GM21529 (cell line): ENCODE data around the gene CST1.

Source experiments
- ATAC-seq: cut with Tn5 transposase; IDR thresholded peaks from one replicate; pipeline ENCODE4 v1.9.1; 2021; ENCODE audit not compliant: unreplicated experiment

CST1 gene

DNA sequence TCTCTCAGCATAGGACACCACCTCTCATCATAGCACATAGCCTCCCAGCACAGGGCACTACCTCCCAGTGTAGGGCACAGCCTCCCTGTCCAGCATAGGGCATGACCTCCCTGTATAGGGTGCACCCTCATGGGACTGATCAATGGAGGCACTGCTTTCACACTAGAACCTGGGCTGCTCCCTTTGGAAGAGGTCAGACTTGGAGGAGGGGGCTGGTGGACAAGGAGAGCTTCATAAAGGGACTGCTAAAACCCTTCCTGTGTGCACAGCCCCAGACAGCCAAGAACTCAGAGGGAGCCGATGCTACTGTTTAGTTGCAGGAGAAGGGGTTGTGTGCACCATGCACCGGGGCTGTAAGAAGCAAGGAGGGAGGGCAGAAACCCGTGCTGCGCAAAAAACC, 40.0 kb downstream of the CST1 start:
- ATAC-seq, result no peak

DNA sequence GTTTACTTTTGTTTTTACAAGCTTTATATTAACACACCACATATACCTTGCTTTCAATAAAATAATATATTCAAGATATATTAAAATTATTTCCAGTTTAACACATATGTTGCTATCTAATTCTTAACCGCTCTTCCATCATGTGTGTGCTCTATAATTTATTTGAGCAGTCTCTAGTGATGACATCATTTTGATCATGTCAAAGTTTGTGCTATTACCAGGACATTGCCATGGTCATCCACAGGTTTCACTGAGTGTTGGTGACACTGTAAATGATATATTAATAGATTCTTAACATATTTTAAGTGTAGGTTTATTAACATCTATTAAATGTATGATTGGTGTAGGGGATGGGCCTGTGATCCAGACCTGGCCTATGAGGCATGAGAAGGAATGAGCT, 44.8 kb downstream of the CST1 start:
- ATAC-seq, result no peak

DNA sequence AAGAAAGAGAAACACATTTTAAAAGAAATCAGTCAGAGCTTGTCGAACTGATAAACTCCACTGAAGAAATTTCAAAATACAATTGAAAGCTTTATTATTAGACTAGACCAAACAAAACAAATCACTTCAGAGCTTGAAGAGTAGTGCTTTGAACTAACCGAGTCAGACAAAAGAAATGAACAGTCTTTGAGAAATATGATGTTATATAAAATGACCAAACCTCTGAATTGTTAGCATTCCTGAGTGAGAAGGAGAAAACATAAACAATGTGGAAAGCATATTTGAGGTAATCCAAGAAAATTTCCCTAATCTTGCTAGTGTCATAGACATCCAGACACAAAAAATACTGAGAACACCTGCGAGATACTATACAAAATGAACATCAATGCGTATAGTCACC, 48.7 kb downstream of the CST1 start:
- no peak for ATAC-seq

DNA sequence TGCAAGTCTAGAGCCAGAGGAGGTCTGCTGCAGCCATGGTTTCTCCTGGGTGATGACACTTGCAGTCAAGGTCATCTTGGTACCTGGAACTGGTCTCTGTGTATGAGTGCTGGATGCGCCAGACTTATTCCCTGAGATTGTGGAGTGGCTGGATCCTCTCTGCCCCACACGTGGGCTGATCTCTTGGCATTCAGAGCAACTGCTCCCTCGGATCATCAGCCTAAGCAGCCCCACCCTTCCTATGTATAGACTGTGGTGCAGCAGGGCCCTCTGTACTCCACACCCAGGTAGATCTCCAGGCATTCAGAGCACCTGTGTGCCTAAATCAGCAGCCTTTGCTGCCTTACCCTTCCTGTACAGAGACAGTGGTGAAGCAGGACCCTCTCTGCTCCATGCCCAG, 49.8 kb downstream of the CST1 start:
- ATAC-seq, result no peak

DNA sequence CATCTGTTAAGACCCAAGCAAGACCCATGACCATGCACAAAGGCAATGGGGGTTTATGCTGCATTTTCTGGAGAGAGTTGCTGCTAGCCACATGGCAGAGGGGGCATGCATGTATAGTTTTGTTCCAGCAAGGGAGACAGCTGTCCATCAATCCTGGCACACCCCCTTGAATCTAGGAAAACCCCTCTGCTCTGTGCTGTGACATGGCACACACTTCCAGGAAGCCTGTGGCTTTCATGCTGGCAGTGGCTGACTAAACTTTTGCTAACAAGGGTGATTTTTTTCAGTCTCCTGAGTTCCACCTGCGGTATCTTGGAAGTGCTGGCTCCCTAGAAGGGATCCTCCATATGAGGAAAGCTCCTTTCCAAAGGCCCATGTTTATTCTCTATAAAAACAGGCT, 52.8 kb downstream of the CST1 start:
- ATAC-seq, result no peak
